ENCODE data around the gene RMRP. TPM values are rescaled to one million over a fixed set of nuclear protein-coding genes. Genes with fewer than 3 reads are reported as not detected.
"Not testable (repeated sequence)": the region's sequence is repeated elsewhere in the genome, so short reads cannot be mapped to it uniquely, and the experiment has no call there.

RMRP gene
- total and polyA plus RNA-seq, 12 donors: 14.9 to 14,997 (median 5,571) TPM

GRCh38 chr9:35646533-35647265, 11.1 kb downstream of the RMRP start:
- ATAC-seq: peak; percentile 95 to 97 (median 96)
- WGBS, 2 donors: 0% methylated on average over 58 of the region's 58 CpGs
- no peaks in the 10 kb centered on the region for H3K9me3 ChIP-seq
- TF ChIP-seq CTCF (IDR thresholded peaks at IDR 0.05): peak; percentile 86 to 99 (median 96)
- peak overlapping the region; percentile 43 to 75 (median 66) for H3K4me3 ChIP-seq
- H3K4me1 ChIP-seq: peaks cover 0 to 73% (median 12%) of the 10 kb centered on the region in 9 donors
- H3K27me3 ChIP-seq: no peaks in the 10 kb centered on the region
- no peaks in the 10 kb centered on the region for H3K36me3 ChIP-seq
- peak overlapping the region; percentile 71 to 95 (median 82) for H3K27ac ChIP-seq
- peak; percentile 93 to 94 for DNase-seq
- intact Hi-C loops (cut with DNase I): loop anchor here in 6 of 10 donors (2.0 to 10.0 kb wide), 6 partner anchors 39 to 238 kb away; partner anchors contain the start of genes TESK1 (in 4 of the 6) and MSMP (in 1 of the 6)

DNA sequence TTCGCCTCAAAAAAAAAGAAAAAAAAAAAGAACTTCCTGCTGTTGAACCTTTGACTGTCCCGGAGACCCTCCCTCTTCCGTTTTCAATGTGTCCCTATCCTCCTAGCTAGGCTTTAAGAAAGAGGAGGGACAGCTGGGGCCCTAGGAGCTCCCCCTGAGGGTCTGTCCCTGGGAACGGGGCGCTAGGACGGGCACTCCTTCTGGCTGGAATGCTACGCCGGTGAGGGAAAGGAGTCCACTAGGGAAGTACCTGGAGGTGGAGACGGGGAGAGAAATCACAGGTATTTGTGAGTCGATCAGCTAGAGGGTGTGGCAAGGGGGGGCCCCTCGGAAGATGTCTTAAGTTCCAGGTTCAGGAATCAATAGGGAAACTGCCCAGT, 11.7 kb downstream of the RMRP start:
- H3K4me1 ChIP-seq: peaks cover 0 to 78% (median 12%) of the 10 kb centered on the region in 9 donors
- intact Hi-C loops (cut with DNase I): loop anchor here in 6 of 10 donors (2.0 to 10.0 kb wide), 6 partner anchors 39 to 239 kb away; partner anchors contain the start of genes TESK1 (in 4 of the 6) and MSMP (in 1 of the 6)
- TF ChIP-seq CTCF (IDR thresholded peaks at IDR 0.05): no peak
- H3K27me3 ChIP-seq: no peaks in the 10 kb centered on the region
- H3K4me3 ChIP-seq: peak overlapping the region; percentile 43 to 75 (median 66)
- H3K27ac ChIP-seq: peak overlapping the region; percentile 71 to 95 (median 82)
- no peak for DNase-seq
- 2 to 3% methylated on average over 11 of the region's 11 CpGs for WGBS, 2 donors
- H3K9me3 ChIP-seq: no peaks in the 10 kb centered on the region
- peak; percentile 5 to 50 (median 32) for ATAC-seq
- H3K36me3 ChIP-seq: no peaks in the 10 kb centered on the region

DNA sequence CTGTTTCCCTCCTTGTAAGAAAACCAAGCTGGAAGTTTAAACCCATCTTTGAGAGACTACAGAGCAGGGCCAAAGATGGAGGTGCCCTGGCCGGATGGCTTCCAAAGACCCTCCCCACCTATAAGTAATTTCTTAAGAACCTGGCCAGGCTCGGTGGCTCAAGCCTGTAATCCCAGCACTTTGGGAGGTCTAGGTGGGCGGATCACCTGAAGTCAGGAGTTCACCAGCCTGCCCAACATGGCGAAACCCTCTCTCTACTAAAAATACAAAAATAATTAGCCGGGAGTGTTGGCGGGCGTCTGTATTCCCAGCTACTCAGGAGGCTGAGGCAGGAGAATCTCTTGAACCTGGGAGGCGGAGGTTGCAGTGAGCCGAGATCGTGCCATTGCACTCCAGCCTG, 12.1 kb downstream of the RMRP start:
- not testable (repeated sequence) for H3K27me3 ChIP-seq, DNase-seq, H3K36me3 ChIP-seq, H3K9me3 ChIP-seq, ATAC-seq
- WGBS, 2 donors: 57% methylated on average over 10 of the region's 10 CpGs
- Histone ChIP-seq H3K4me1 (peaks cover 0 to 80% (median 12%) of the 10 kb centered on the region in 9 donors), H3K4me3 (peak overlapping the region in 9 of 10 donors; percentile 43 to 75 (median 67)), H3K27ac (peak overlapping the region in 7 of 10 donors; percentile 80 to 95 (median 86))
- intact Hi-C loops (cut with DNase I): loop anchor here in 6 of 10 donors (2.0 to 10.0 kb wide), 6 partner anchors 38 to 239 kb away; partner anchors contain the start of genes TESK1 (in 4 of the 6) and MSMP (in 1 of the 6)

GRCh38 chr9:35643046-35643445, 14.8 kb downstream of the RMRP start:
- 95 to 96% methylated on average over 12 of the region's 12 CpGs for WGBS, 2 donors
- DNase-seq (no peak), ATAC-seq (no peak)
- no peaks in the 10 kb centered on the region for H3K27me3 ChIP-seq
- peaks cover 0 to 74% (median 7%) of the 10 kb centered on the region in 9 donors for H3K4me1 ChIP-seq
- no peak for TF ChIP-seq CTCF (IDR thresholded peaks at IDR 0.05)
- intact Hi-C loops (cut with DNase I): loop anchor here in 2 of 10 donors (10.0 kb wide), 2 partner anchors 112 to 242 kb away; partner anchors contain the start of gene MSMP (in 1 of the 2)
- no peaks in the 10 kb centered on the region for H3K9me3 ChIP-seq
- H3K27ac ChIP-seq: no peak overlapping the region
- H3K36me3 ChIP-seq: no peaks in the 10 kb centered on the region
- H3K4me3 ChIP-seq: no peak overlapping the region

- not testable (repeated sequence) for DNase-seq, H3K9me3 ChIP-seq, H3K4me3 ChIP-seq, H3K27me3 ChIP-seq, ATAC-seq, H3K36me3 ChIP-seq
- Histone ChIP-seq H3K4me1 (peaks cover 0 to 74% (median 3%) of the 10 kb centered on the region in 9 donors), H3K27ac (peak overlapping the region in 1 of 10 donors; percentile 62)
- intact Hi-C loops (cut with DNase I): loop anchor here in 2 of 10 donors (10.0 kb wide), 2 partner anchors 113 to 243 kb away; partner anchors contain the start of gene MSMP (in 1 of the 2)
- 84 to 88% methylated on average over 3 of the region's 3 CpGs for WGBS, 2 donors
Observed at GRCh38 chr9:35641478-35641877, 16.3 kb downstream of the RMRP start.

DNA sequence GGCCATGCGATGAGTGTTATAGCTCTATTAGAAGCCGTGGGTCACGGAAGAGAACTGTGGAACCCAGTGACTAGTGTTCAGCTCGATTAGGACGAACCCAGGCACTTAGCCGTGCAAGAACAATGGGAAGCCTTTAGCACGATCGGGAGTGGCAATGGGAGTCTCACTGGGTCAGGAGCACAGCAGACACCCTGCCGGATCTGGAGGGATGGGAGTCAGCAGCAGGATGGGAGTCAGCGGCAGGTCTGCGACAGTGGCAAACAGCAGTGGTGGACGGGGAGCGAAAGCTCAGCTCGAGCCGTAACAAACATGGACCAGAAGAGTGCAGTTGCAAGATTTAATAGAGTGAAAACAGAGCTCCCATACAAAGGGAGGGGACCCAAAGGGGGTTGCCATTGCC, 17.4 kb downstream of the RMRP start:
- not testable (repeated sequence) for H3K27me3 ChIP-seq, H3K4me3 ChIP-seq, H3K9me3 ChIP-seq, ATAC-seq, H3K27ac ChIP-seq, H3K36me3 ChIP-seq, DNase-seq
- H3K4me1 ChIP-seq: peaks cover 0 to 74% (median 0%) of the 10 kb centered on the region in 9 donors
- WGBS, 2 donors: 97 to 98% methylated on average over 14 to 15 of the region's 15 CpGs
- intact Hi-C loops (cut with DNase I): loop anchor here in 2 of 10 donors (10.0 kb wide), 2 partner anchors 114 to 244 kb away; partner anchors contain the start of gene MSMP (in 1 of the 2)
